Subcutaneous adipose tissue (tissue), 4 donors: ENCODE measurements around the gene RPUSD2. TPM values are rescaled to one million over a fixed set of nuclear protein-coding genes. Genes with fewer than 3 reads are reported as not detected.

Experiments used
- CTCF ChIP-seq: fragments of 450-650 bp; IDR thresholded peaks from one replicate; pipeline ENCODE4 v1.5.1; 2016; ENCODE audit warnings: low read depth, mild to moderate bottlenecking, control low read depth, antibody characterized with exemption, moderate library complexity
- total RNA-seq, 4 donors: library from RNA; depleted of rRNA; stranded (reverse); fragments of >200 nt; gene quantifications; one replicate each; pipeline ENCODE4 v1.1.0, GENCODE V29; 2016

Gene RPUSD2
- total RNA-seq, 4 donors from 2014 or later = 3.3 to 9.4 (median 5.3) TPM

GRCh38 chr15:40565333-40566238 lies 3.5 kb upstream of the RPUSD2 start:
- TF ChIP-seq CTCF = no peak

- TF ChIP-seq CTCF = no peak
Measured at GRCh38 chr15:40567111-40567510, 2.0 kb upstream of the RPUSD2 start.

- TF ChIP-seq CTCF = no peak
Measured at GRCh38 chr15:40575113-40575512, 6.0 kb downstream of the RPUSD2 start.

GRCh38 chr15:40578892-40579291 lies 9.8 kb downstream of the RPUSD2 start:
- no peak for TF ChIP-seq CTCF

- TF ChIP-seq CTCF = no peak
Measured at GRCh38 chr15:40582726-40583246, 13.7 kb downstream of the RPUSD2 start.

- no peak for TF ChIP-seq CTCF
Measured at GRCh38 chr15:40584191-40584590, 15.1 kb downstream of the RPUSD2 start.

GRCh38 chr15:40590667-40591050 lies 21.6 kb downstream of the RPUSD2 start:
- TF ChIP-seq CTCF = no peak
